ENCODE results near the gene CDHR2.

DNA sequence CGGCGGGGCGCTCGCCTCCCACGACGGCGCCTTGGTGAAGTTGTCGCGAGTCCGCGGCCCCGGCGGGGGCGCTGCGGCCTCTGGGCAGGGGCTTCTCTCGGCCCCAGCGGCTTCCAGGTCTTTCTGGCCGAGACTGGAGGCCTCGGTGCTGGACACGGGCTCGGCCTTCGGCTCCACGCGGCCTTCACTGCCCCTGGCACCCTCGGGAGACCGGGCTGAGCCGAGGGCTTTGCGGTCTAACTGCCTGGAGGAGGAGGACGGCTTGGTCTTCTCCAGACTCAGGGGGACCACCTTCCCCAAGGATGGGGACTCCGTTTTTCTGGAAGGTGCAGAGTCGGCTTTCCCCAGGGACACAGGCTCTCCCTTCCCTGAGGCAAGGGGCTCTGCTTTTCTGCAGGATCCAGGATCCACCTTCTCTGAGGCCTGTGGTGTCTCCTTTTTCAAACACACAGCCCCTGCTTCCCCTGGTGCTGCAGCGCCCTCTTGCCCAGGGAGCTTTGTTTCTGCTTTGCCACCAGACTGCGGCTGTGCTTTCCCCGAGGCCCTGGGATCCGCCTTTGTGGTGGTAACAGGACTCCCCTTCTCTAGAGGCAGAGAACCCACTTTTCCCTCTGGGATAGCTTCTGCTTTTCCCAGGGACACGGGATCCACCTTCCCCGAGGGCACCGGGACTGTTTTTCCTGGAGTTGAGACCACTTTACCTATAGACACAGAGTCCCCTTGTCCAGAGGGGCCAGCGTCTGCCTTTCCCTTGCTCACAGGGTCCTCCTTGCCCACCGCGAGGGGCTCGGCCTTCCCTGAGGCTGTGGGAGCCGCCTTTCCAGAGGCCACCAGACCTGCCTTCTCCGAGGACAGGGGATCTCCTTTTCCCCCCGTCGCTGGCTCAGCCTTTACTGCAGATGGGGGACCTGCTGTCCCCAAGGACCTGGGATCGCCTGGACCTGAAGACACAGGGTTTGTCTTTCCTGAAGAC lies 48.6 kb downstream of the CDHR2 start:
- TF ChIP-seq, protein P1, sequence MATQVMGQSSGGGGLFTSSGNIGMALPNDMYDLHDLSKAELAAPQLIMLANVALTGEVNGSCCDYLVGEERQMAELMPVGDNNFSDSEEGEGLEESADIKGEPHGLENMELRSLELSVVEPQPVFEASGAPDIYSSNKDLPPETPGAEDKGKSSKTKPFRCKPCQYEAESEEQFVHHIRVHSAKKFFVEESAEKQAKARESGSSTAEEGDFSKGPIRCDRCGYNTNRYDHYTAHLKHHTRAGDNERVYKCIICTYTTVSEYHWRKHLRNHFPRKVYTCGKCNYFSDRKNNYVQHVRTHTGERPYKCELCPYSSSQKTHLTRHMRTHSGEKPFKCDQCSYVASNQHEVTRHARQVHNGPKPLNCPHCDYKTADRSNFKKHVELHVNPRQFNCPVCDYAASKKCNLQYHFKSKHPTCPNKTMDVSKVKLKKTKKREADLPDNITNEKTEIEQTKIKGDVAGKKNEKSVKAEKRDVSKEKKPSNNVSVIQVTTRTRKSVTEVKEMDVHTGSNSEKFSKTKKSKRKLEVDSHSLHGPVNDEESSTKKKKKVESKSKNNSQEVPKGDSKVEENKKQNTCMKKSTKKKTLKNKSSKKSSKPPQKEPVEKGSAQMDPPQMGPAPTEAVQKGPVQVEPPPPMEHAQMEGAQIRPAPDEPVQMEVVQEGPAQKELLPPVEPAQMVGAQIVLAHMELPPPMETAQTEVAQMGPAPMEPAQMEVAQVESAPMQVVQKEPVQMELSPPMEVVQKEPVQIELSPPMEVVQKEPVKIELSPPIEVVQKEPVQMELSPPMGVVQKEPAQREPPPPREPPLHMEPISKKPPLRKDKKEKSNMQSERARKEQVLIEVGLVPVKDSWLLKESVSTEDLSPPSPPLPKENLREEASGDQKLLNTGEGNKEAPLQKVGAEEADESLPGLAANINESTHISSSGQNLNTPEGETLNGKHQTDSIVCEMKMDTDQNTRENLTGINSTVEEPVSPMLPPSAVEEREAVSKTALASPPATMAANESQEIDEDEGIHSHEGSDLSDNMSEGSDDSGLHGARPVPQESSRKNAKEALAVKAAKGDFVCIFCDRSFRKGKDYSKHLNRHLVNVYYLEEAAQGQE (IDR thresholded peaks at IDR 0.05; ENCODE audit: low read depth) = no peak
- TF ChIP-seq, protein P2, sequence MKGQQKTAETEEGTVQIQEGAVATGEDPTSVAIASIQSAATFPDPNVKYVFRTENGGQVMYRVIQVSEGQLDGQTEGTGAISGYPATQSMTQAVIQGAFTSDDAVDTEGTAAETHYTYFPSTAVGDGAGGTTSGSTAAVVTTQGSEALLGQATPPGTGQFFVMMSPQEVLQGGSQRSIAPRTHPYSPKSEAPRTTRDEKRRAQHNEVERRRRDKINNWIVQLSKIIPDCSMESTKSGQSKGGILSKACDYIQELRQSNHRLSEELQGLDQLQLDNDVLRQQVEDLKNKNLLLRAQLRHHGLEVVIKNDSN (IDR thresholded peaks at IDR 0.05) = no peak
- TF ChIP-seq CEBPB (IDR thresholded peaks at IDR 0.05) (no peak), EP300 (IDR thresholded peaks at IDR 0.05; ENCODE audit: borderline replicate concordance) (no peak), TAF1 (IDR thresholded peaks at IDR 0.05; ENCODE audit: low read depth) (no peak), ZBTB7A (IDR thresholded peaks at IDR 0.05; ENCODE audit: low read depth) (no peak), CREB1 (IDR thresholded peaks at IDR 0.05; ENCODE audit: low read depth) (no peak)
